HS-5 (cell line): ENCODE results near the gene EPHB1.

Experiments
- DNase-seq: peaks from one replicate; pipeline ENCODE4 v3.0.0-alpha.2; 2012; ENCODE audit warnings: low read depth

The EPHB1 gene

GRCh38 chr3:135131290-135131689, 336.2 kb downstream of the EPHB1 start:
- no peak for DNase-seq

- no peak for DNase-seq
Measured at GRCh38 chr3:135133905-135134683, 339.0 kb downstream of the EPHB1 start.

GRCh38 chr3:135134684-135135075, 339.6 kb downstream of the EPHB1 start:
- no peak for DNase-seq

GRCh38 chr3:135135445-135135844, 340.4 kb downstream of the EPHB1 start:
- no peak for DNase-seq

GRCh38 chr3:135136361-135137100, 341.5 kb downstream of the EPHB1 start:
- DNase-seq = no peak

GRCh38 chr3:135137296-135137695, 342.2 kb downstream of the EPHB1 start:
- DNase-seq = no peak

- no peak for DNase-seq
Measured at GRCh38 chr3:135138776-135139175, 343.7 kb downstream of the EPHB1 start.

GRCh38 chr3:135140591-135140990, 345.5 kb downstream of the EPHB1 start:
- no peak for DNase-seq

- no peak for DNase-seq
Measured at GRCh38 chr3:135141160-135141559, 346.1 kb downstream of the EPHB1 start.

- DNase-seq = no peak
Measured at GRCh38 chr3:135141672-135142071, 346.6 kb downstream of the EPHB1 start.

- no peak for DNase-seq
Measured at GRCh38 chr3:135142530-135142929, 347.5 kb downstream of the EPHB1 start.

- DNase-seq = no peak
Measured at GRCh38 chr3:135143474-135143873, 348.4 kb downstream of the EPHB1 start.

- DNase-seq = peak; percentile 6
Measured at GRCh38 chr3:135145581-135145980, 350.5 kb downstream of the EPHB1 start.

- DNase-seq = no peak
Measured at GRCh38 chr3:135147657-135148056, 352.6 kb downstream of the EPHB1 start.

- DNase-seq = no peak
Measured at GRCh38 chr3:135148398-135149020, 353.4 kb downstream of the EPHB1 start.

- no peak for DNase-seq
Measured at GRCh38 chr3:135149707-135150681, 354.9 kb downstream of the EPHB1 start.

GRCh38 chr3:135154186-135154585, 359.1 kb downstream of the EPHB1 start:
- DNase-seq = no peak

- DNase-seq = no peak
Measured at GRCh38 chr3:135155228-135155627, 360.2 kb downstream of the EPHB1 start.

- no peak for DNase-seq
Measured at GRCh38 chr3:135155791-135156190, 360.7 kb downstream of the EPHB1 start.

GRCh38 chr3:135157045-135157740, 362.1 kb downstream of the EPHB1 start:
- DNase-seq = no peak

GRCh38 chr3:135158520-135158919, 363.5 kb downstream of the EPHB1 start:
- DNase-seq = no peak
